Mesothelial cell of epicardium (in vitro differentiated cells): ENCODE measurements around the gene PPP1R26. TPM values are rescaled to one million over a fixed set of nuclear protein-coding genes. Genes with fewer than 3 reads are reported as not detected.

Experiments
- DNase-seq, 2 experiments: peaks; one replicate each; pipeline ENCODE4 v3.0.0; 2021; ENCODE audit warnings: low spot score in 2 of 2; ENCODE audit not compliant: unreplicated experiment in 2 of 2
- H3K27ac Mint-ChIP-seq: 2 replicates; pipeline ENCODE4 v1.8.0; 2021; ENCODE audit warnings: mixed read lengths
- H3K27me3 Mint-ChIP-seq: 2 replicates; pipeline ENCODE4 v1.8.0; 2021; ENCODE audit warnings: low read depth, mixed read lengths
- H3K36me3 Mint-ChIP-seq: 2 replicates; pipeline ENCODE4 v1.8.0; 2021; ENCODE audit warnings: mixed read lengths
- H3K4me1 Mint-ChIP-seq: 2 replicates; pipeline ENCODE4 v1.8.0; 2021; ENCODE audit warnings: mixed read lengths
- H3K4me3 Mint-ChIP-seq: 2 replicates; pipeline ENCODE4 v1.8.0; 2021; ENCODE audit warnings: mild to moderate bottlenecking, moderate library complexity, mixed read lengths
- H3K9me3 Mint-ChIP-seq: 2 replicates; pipeline ENCODE4 v1.8.0; 2021; ENCODE audit warnings: mixed read lengths
- total RNA-seq: library from RNA; stranded (reverse); gene quantifications from 3 replicates; pipeline ENCODE4 v1.2.1, GENCODE V29; 2021
- TF ChIP-seq, protein P1 (sequence below): fragments of 200-600 bp; sonication (generic); IDR thresholded peaks from one replicate; pipeline ENCODE4 v1.5.0; 2021; ENCODE audit warnings: antibody characterized with exemption; ENCODE audit not compliant: unreplicated experiment

The PPP1R26 gene
- total RNA-seq, 1 donor from 2014 or later = 27.9 TPM

DNA sequence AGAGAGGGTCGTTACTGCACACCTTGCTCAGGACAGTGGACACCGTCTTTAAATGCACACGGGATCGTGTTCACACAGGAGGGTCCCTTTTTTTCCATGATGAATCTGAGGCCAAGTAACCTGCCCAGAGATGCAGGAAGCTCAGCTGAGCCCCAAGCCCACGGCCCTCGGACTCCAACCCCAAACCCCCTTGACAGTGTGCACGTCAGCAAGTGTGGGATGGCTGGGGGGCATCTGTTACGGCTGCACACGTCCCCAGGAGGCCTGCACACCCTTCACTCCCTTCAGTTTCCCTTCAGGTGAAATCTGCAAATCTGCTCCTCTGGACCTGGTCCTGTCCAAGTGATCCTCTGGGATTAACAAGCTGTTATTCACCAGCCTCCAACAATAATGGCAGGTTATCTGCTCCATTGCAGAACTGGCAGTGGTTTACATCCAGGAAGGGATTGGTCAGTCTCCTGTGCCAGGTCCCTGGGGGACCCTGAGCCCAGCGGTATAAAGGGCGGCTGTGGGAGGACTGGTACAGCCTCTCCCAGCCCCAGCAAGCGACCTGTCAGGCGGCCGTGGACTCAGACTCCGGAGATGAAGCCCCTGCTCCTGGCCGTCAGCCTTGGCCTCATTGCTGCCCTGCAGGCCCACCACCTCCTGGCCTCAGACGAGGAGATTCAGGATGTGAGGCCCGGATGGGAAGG is 41.5 kb downstream of the PPP1R26 start, which contains the start of gene LCN1:
LCN1 (plus strand) TSS at position 525 of the 692 bp plus-strand sequence; CDS start at position 583, 58 bp downstream.
- Mint-ChIP-seq H3K4me3 (no peak within 1 kb of the TSS), H3K4me1 (peaks cover 5% of the 10 kb centered on the region), H3K36me3 (no peaks in the 10 kb centered on the region)

GRCh38 chr9:135521608-135522095 is 42.1 kb downstream of the PPP1R26 start:
- Mint-ChIP-seq H3K4me1 (peaks cover 5% of the 10 kb centered on the region), H3K27me3 (peaks cover 1% of the 10 kb centered on the region), H3K9me3 (peaks cover 9% of the 10 kb centered on the region), H3K36me3 (no peaks in the 10 kb centered on the region), H3K27ac (no peak overlapping the region), H3K4me3 (no peak overlapping the region)
- DNase-seq = peak in 1 of 2 experiments; percentile 16
- TF ChIP-seq, protein P1, sequence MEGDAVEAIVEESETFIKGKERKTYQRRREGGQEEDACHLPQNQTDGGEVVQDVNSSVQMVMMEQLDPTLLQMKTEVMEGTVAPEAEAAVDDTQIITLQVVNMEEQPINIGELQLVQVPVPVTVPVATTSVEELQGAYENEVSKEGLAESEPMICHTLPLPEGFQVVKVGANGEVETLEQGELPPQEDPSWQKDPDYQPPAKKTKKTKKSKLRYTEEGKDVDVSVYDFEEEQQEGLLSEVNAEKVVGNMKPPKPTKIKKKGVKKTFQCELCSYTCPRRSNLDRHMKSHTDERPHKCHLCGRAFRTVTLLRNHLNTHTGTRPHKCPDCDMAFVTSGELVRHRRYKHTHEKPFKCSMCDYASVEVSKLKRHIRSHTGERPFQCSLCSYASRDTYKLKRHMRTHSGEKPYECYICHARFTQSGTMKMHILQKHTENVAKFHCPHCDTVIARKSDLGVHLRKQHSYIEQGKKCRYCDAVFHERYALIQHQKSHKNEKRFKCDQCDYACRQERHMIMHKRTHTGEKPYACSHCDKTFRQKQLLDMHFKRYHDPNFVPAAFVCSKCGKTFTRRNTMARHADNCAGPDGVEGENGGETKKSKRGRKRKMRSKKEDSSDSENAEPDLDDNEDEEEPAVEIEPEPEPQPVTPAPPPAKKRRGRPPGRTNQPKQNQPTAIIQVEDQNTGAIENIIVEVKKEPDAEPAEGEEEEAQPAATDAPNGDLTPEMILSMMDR = no peak

More for the DNA sequence above, 41.5 kb downstream of the PPP1R26 start, which contains the start of gene LCN1:
- Mint-ChIP-seq H3K9me3 (peaks cover 9% of the 10 kb centered on the region), H3K27me3 (peaks cover 1% of the 10 kb centered on the region), H3K27ac (no peak within 1 kb of the TSS)
- DNase-seq = peak in 1 of 2 experiments; percentile 29
- TF ChIP-seq, protein P1 = no peak

DNA sequence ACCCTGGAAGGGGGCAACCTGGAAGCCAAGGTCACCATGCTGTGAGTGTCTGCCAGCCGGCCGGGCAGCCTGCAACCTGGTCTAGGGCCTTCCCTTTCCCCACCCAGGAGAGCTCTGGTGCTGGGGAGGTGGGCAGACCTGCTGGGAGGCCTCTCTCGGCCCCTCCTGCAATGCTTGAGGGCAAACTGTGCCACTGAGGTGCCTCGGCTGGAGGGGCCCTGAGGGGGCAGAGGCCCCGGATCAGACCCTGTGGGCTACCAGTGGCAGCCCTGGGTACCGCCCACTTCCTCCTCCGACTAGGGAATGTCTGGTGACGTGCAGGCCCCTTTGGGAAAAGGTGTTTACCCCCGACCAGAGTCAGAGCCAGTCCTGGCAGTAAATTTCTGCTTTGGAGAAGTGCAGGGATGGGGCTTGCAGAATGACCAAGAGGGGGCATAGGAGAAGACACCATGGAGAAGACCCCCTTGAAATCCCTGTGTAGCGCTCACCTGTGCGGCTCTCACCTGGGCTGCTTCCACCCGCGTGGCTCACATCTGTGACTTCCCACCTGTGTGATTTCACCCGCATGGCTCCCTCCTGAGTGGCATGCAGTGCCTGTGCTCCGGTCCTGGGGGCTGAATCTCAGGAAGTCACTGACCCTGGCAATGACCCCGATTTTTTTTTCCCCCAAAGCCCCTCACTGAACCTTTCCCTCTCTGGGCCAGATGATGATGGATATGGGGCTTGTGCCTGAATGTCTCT is 42.7 kb downstream of the PPP1R26 start:
- Mint-ChIP-seq H3K36me3 (no peaks in the 10 kb centered on the region), H3K4me1 (peaks cover 5% of the 10 kb centered on the region), H3K27ac (no peak overlapping the region), H3K4me3 (no peak overlapping the region), H3K9me3 (peaks cover 9% of the 10 kb centered on the region), H3K27me3 (peaks cover 1% of the 10 kb centered on the region)
- DNase-seq = peak in 1 of 2 experiments; percentile 38
- TF ChIP-seq, protein P1 = no peak

- H3K27ac Mint-ChIP-seq = no peak overlapping the region
- H3K4me3 Mint-ChIP-seq = no peak overlapping the region
- H3K36me3 Mint-ChIP-seq = no peaks in the 10 kb centered on the region
- H3K4me1 Mint-ChIP-seq = peaks cover 5% of the 10 kb centered on the region
- DNase-seq = peak in 1 of 2 experiments; percentile 33
- peaks cover 1% of the 10 kb centered on the region for H3K27me3 Mint-ChIP-seq
- TF ChIP-seq, protein P1 = no peak
- H3K9me3 Mint-ChIP-seq = peaks cover 9% of the 10 kb centered on the region
Observed at GRCh38 chr9:135522931-135523330, 43.3 kb downstream of the PPP1R26 start.

GRCh38 chr9:135523521-135524129 is 44.0 kb downstream of the PPP1R26 start:
- Mint-ChIP-seq H3K36me3 (no peaks in the 10 kb centered on the region), H3K27me3 (no peaks in the 10 kb centered on the region), H3K4me1 (peaks cover 5% of the 10 kb centered on the region), H3K4me3 (no peak overlapping the region), H3K9me3 (peaks cover 9% of the 10 kb centered on the region), H3K27ac (no peak overlapping the region)
- peak in 1 of 2 experiments; percentile 33 for DNase-seq
- TF ChIP-seq, protein P1 = no peak
